Lower leg skin (tissue), 3 donors: Measurements from ENCODE around the gene FOXC2.

Experiments
- CTCF ChIP-seq, 3 donors: fragments of 450-650 bp; IDR thresholded peaks; one replicate each; pipeline ENCODE4 v1.5.1; 2016; ENCODE audit warnings: antibody characterized with exemption in 3 of 3, mild to moderate bottlenecking in 3 of 3, moderate library complexity in 2 of 3
- POLR2A ChIP-seq, 2 donors: fragments of 450-650 bp; IDR thresholded peaks; one replicate each; pipeline ENCODE4 v1.6.1; 2016 to 2017; ENCODE audit warnings: antibody characterized with exemption in 2 of 2, mild to moderate bottlenecking in 1 of 2, moderate library complexity in 1 of 2

GRCh38 chr16:86546638-86547013, 20.0 kb upstream of the FOXC2 start:
- TF ChIP-seq POLR2A (IDR thresholded peaks at IDR 0.05) (no peak), CTCF (IDR thresholded peaks at IDR 0.05) (no peak)
